ENCODE measurements around the gene DAO.

DNA sequence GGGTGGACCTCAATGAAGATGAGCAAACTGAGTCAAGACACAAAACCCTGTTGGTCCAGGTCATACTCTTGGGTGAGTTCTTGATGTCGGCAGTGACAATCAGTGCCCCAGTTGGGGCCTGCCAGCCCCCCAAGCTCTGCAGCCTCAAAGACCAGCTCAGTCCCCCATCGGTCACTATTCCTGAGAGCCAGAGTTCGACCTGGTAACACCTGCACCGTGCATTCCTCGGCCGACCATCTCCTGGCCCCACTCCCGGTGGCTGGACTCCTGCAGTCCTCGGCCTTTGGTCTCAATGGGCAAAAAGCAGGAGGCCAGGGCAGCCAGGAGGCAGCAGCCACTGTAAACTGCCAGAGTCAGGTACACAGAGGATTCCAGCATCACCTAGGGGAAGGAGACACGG lies 32.5 kb downstream of the DAO start:
- TF ChIP-seq, protein P1, sequence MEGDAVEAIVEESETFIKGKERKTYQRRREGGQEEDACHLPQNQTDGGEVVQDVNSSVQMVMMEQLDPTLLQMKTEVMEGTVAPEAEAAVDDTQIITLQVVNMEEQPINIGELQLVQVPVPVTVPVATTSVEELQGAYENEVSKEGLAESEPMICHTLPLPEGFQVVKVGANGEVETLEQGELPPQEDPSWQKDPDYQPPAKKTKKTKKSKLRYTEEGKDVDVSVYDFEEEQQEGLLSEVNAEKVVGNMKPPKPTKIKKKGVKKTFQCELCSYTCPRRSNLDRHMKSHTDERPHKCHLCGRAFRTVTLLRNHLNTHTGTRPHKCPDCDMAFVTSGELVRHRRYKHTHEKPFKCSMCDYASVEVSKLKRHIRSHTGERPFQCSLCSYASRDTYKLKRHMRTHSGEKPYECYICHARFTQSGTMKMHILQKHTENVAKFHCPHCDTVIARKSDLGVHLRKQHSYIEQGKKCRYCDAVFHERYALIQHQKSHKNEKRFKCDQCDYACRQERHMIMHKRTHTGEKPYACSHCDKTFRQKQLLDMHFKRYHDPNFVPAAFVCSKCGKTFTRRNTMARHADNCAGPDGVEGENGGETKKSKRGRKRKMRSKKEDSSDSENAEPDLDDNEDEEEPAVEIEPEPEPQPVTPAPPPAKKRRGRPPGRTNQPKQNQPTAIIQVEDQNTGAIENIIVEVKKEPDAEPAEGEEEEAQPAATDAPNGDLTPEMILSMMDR (IDR thresholded peaks at IDR 0.05): no peak
- no peak for TF ChIP-seq POLR2A (IDR thresholded peaks at IDR 0.05)
